Measurements from ENCODE around the gene PRPSAP2. TPM values are rescaled to one million over a fixed set of nuclear protein-coding genes. Genes with fewer than 3 reads are reported as not detected.

The PRPSAP2 gene
- polyA plus RNA-seq, 1 donor (not counting 4 experiments of a cell fraction or from before 2014, with no cell fraction given): 39.1 TPM

GRCh38 chr17:18967916-18968315 is 110.0 kb downstream of the PRPSAP2 start:
- H3K4me2 ChIP-seq (ENCODE audit: control insufficient read depth, extremely low read depth, insufficient read depth, low read depth, low read length): peak overlapping the region; percentile 37
- peaks cover 14 to 36% of the 10 kb centered on the region in 2 experiments for H3K36me3 ChIP-seq (ENCODE audit: control insufficient read depth in 2 of 2, extremely low read depth in 1 of 2, insufficient read depth in 2 of 2, low read length in 2 of 2)
- no peak for DNase-seq (ENCODE audit: low read depth, low spot score)
- dilution Hi-C loops (cut with MboI; ENCODE audit: extremely low pct_ligation_motif_present, low sequenced_read_pairs): no loop called here
- no peak overlapping the region for H3K4me3 ChIP-seq (ENCODE audit: control insufficient read depth in 2 of 3, extremely low read depth in 1 of 3, insufficient read depth in 2 of 3, low read depth in 1 of 3, low read length in 3 of 3)
- peaks cover 38% of the 10 kb centered on the region for H3K4me1 ChIP-seq (ENCODE audit: control insufficient read depth, extremely low read depth, insufficient read depth, low read length)
- FAIRE-seq: peak; percentile 78
- H3K27ac ChIP-seq (ENCODE audit: control insufficient read depth, insufficient read depth, low read length): peak overlapping the region; percentile 63
- no peaks in the 10 kb centered on the region for H3K9me3 ChIP-seq (ENCODE audit: control insufficient read depth, low read depth, low read length)
- H3K79me2 ChIP-seq (ENCODE audit: control insufficient read depth, insufficient read depth, low read length): peaks cover 5% of the 10 kb centered on the region
- no peak for TF ChIP-seq EZH2 (IDR thresholded peaks at IDR 0.05; ENCODE audit: low read length)
- TF ChIP-seq, protein P1, sequence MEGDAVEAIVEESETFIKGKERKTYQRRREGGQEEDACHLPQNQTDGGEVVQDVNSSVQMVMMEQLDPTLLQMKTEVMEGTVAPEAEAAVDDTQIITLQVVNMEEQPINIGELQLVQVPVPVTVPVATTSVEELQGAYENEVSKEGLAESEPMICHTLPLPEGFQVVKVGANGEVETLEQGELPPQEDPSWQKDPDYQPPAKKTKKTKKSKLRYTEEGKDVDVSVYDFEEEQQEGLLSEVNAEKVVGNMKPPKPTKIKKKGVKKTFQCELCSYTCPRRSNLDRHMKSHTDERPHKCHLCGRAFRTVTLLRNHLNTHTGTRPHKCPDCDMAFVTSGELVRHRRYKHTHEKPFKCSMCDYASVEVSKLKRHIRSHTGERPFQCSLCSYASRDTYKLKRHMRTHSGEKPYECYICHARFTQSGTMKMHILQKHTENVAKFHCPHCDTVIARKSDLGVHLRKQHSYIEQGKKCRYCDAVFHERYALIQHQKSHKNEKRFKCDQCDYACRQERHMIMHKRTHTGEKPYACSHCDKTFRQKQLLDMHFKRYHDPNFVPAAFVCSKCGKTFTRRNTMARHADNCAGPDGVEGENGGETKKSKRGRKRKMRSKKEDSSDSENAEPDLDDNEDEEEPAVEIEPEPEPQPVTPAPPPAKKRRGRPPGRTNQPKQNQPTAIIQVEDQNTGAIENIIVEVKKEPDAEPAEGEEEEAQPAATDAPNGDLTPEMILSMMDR (optimal IDR thresholded peaks at IDR 0.05 in 1 of 3, IDR thresholded peaks at IDR 0.05 in 1 of 3, conservative IDR thresholded peaks at IDR 0.05 in 1 of 3; ENCODE audit: extremely low read depth in 1 of 3, insufficient read depth in 2 of 3, low read length in 3 of 3): no peak
- peaks cover 2% of the 10 kb centered on the region for H4K20me1 ChIP-seq (ENCODE audit: control insufficient read depth, extremely low read depth, insufficient read depth, low read length)
- peak overlapping the region; percentile 54 for H3K9ac ChIP-seq (ENCODE audit: control insufficient read depth, extremely low read depth, insufficient read depth, low read length)
- H3K9me1 ChIP-seq (ENCODE audit: control insufficient read depth, extremely low read depth, insufficient read depth, low read length): peaks cover 14% of the 10 kb centered on the region
- H2AFZ ChIP-seq (ENCODE audit: control insufficient read depth, low read length): no peak overlapping the region
- H3K27me3 ChIP-seq (ENCODE audit: control insufficient read depth, extremely low read depth, insufficient read depth, low read length): no peaks in the 10 kb centered on the region

DNA sequence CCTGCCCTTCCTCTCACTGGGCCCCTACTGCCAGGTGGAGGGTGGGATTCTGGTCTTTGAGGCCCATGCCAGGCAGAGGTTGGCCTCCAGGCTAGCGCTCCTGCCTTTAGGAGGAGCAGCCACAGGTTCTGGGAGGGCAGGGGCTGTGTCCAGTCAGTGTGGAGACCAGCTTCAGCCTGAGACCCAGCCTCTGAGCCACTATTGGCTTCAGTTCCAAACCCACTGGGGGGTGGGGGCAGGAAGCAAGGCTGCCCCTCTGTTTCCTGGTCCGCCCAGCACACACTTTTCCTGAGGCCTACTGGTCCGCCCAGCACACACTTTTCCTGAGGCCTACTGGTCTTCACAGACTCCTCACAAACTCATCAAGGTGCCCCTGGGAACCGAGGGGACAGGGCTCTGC is 110.4 kb downstream of the PRPSAP2 start:
- no peak overlapping the region for H2AFZ ChIP-seq (ENCODE audit: control insufficient read depth, low read length)
- dilution Hi-C loops (cut with MboI; ENCODE audit: extremely low pct_ligation_motif_present, low sequenced_read_pairs): no loop called here
- H3K36me3 ChIP-seq (ENCODE audit: control insufficient read depth in 2 of 2, extremely low read depth in 1 of 2, insufficient read depth in 2 of 2, low read length in 2 of 2): peaks cover 18 to 40% of the 10 kb centered on the region in 2 experiments
- H3K79me2 ChIP-seq (ENCODE audit: control insufficient read depth, insufficient read depth, low read length): peaks cover 9% of the 10 kb centered on the region
- DNase-seq (ENCODE audit: low read depth, low spot score): no peak
- TF ChIP-seq EZH2 (IDR thresholded peaks at IDR 0.05; ENCODE audit: low read length): no peak
- TF ChIP-seq, protein P1 (optimal IDR thresholded peaks at IDR 0.05 in 1 of 3, IDR thresholded peaks at IDR 0.05 in 1 of 3, conservative IDR thresholded peaks at IDR 0.05 in 1 of 3; ENCODE audit: extremely low read depth in 1 of 3, insufficient read depth in 2 of 3, low read length in 3 of 3): no peak
- peaks cover 38% of the 10 kb centered on the region for H3K4me1 ChIP-seq (ENCODE audit: control insufficient read depth, extremely low read depth, insufficient read depth, low read length)
- no peaks in the 10 kb centered on the region for H3K9me3 ChIP-seq (ENCODE audit: control insufficient read depth, low read depth, low read length)
- H3K9ac ChIP-seq (ENCODE audit: control insufficient read depth, extremely low read depth, insufficient read depth, low read length): peak overlapping the region; percentile 54
- no peak for FAIRE-seq
- H4K20me1 ChIP-seq (ENCODE audit: control insufficient read depth, extremely low read depth, insufficient read depth, low read length): peaks cover 2% of the 10 kb centered on the region
- peaks cover 16% of the 10 kb centered on the region for H3K9me1 ChIP-seq (ENCODE audit: control insufficient read depth, extremely low read depth, insufficient read depth, low read length)
- H3K4me2 ChIP-seq (ENCODE audit: control insufficient read depth, extremely low read depth, insufficient read depth, low read depth, low read length): peak overlapping the region; percentile 37
- H3K27me3 ChIP-seq (ENCODE audit: control insufficient read depth, extremely low read depth, insufficient read depth, low read length): no peaks in the 10 kb centered on the region
- H3K27ac ChIP-seq (ENCODE audit: control insufficient read depth, insufficient read depth, low read length): peak overlapping the region; percentile 63
- no peak overlapping the region for H3K4me3 ChIP-seq (ENCODE audit: control insufficient read depth in 2 of 3, extremely low read depth in 1 of 3, insufficient read depth in 2 of 3, low read depth in 1 of 3, low read length in 3 of 3)
